B cell (primary cell): ENCODE measurements around the gene NOL3. TPM values are rescaled to one million over a fixed set of nuclear protein-coding genes. Genes with fewer than 3 reads are reported as not detected.

Experiments used
- ATAC-seq: fragments of 200-7000 bp; cut with Tn5 transposase; one replicate; pipeline ENCODE4 v1.10.0; 2021; ENCODE audit warnings: low read depth, mild to moderate bottlenecking, moderate number of reproducible peaks, moderate library complexity
- CTCF ChIA-PET: fragments of 350-600 bp; sonication (Branson Sonifier 250); formaldehyde crosslinking; loops from one replicate; lab custom pipeline; 2021; ENCODE audit warnings: antibody characterized with exemption, inconsistent platforms; lab: Charles Lee
- POLR2A ChIA-PET: fragments of 350-600 bp; sonication (Branson Sonifier 250); formaldehyde crosslinking; loops from one replicate; lab custom pipeline; 2021; ENCODE audit warnings: antibody characterized with exemption; lab: Charles Lee
- DNase-seq: peaks from one replicate; pipeline ENCODE4 v3.0.0; 2013
- H2AFZ ChIP-seq: 2 replicates; pipeline ENCODE4 v1.6.1; 2012; ENCODE audit warnings: mild to moderate bottlenecking, low read depth, low read length; ENCODE audit not compliant: insufficient read depth, poor library complexity, severe bottlenecking
- H3K27ac ChIP-seq, 2 donors: 1 replicate in 1 of 2; 2 replicates in 1 of 2; pipeline ENCODE4 v1.5.1; 2012 to 2013; ENCODE audit warnings: low read length in 2 of 2, mild to moderate bottlenecking in 2 of 2, moderate library complexity in 1 of 2
- H3K27me3 ChIP-seq, 4 experiments: fragments of 200-600 bp in 1 of 4; sonication (generic) in 1 of 4; replicated peaks in 1 of 4; 1 replicate in 2 of 4; 2 replicates in 2 of 4; pipeline versions ENCODE4 v1.6.1 to v1.7.0; 2013 to 2016; ENCODE audit warnings: low read length in 3 of 4, mild to moderate bottlenecking in 2 of 4, mixed read lengths in 1 of 4, moderate library complexity in 1 of 4; ENCODE audit not compliant: insufficient read depth in 4 of 4, control insufficient read depth in 3 of 4; ENCODE audit errors: control extremely low read depth in 1 of 4
- H3K36me3 ChIP-seq, 2 experiments: replicated peaks in 1 of 2; 1 replicate in 1 of 2; 2 replicates in 1 of 2; pipeline versions ENCODE4 v1.6.1 to v1.7.1; 2013; ENCODE audit warnings: low read length in 1 of 2; ENCODE audit not compliant: insufficient read depth in 2 of 2, control insufficient read depth in 1 of 2; ENCODE audit errors: control extremely low read depth in 1 of 2, extremely low read depth in 1 of 2
- H3K4me1 ChIP-seq, 2 donors: fragments of 200-600 bp in 1 of 2; sonication (generic) in 1 of 2; 1 replicate in 1 of 2; 2 replicates in 1 of 2; pipeline versions ENCODE4 v1.5.1 to v1.6.1; 2013 to 2017; ENCODE audit warnings: low read length in 2 of 2; ENCODE audit not compliant: control insufficient read depth in 2 of 2, insufficient read depth in 2 of 2
- H3K4me2 ChIP-seq: replicated peaks from 2 replicates; pipeline ENCODE3; 2012; ENCODE audit warnings: mild to moderate bottlenecking, low read depth, low read length; ENCODE audit not compliant: poor library complexity, severe bottlenecking
- H3K4me3 ChIP-seq, 5 experiments: fragments of 200-600 bp in 1 of 5; sonication (generic) in 1 of 5; 1 replicate in 3 of 5; 2 replicates in 2 of 5; pipeline versions ENCODE4 v1.5.1 to v1.7.0; 2011 to 2016; ENCODE audit warnings: low read length in 4 of 5, mild to moderate bottlenecking in 4 of 5, low read depth in 2 of 5, control low read depth in 1 of 5, moderate library complexity in 1 of 5; ENCODE audit not compliant: insufficient read depth in 1 of 5; ENCODE audit errors: control extremely low read depth in 1 of 5, extremely low read depth in 1 of 5
- H3K79me2 ChIP-seq: fragments of 200-600 bp; sonication (generic); one replicate; pipeline ENCODE4 v1.6.0; 2016; ENCODE audit warnings: low read length; ENCODE audit not compliant: control insufficient read depth, insufficient read depth
- H3K9ac ChIP-seq: fragments of 200-600 bp; sonication (generic); 2 replicates; pipeline ENCODE4 v1.6.1; 2017; ENCODE audit warnings: mild to moderate bottlenecking, low read length, moderate library complexity
- H3K9me3 ChIP-seq, 3 donors: one replicate each; pipeline versions ENCODE4 v1.6.1 to v1.7.1; 2013; ENCODE audit warnings: low read length in 2 of 3; ENCODE audit not compliant: control insufficient read depth in 2 of 3, insufficient read depth in 1 of 3; ENCODE audit errors: control extremely low read depth in 1 of 3
- H4K20me1 ChIP-seq: 2 replicates; pipeline ENCODE4 v1.6.0; 2012; ENCODE audit warnings: mild to moderate bottlenecking, low read length; ENCODE audit not compliant: insufficient read depth, control insufficient read depth, poor library complexity, severe bottlenecking
- H3K27ac Mint-ChIP-seq: one replicate; pipeline ENCODE4 v1.8.0; 2021; ENCODE audit warnings: mixed read lengths
- H3K27me3 Mint-ChIP-seq: one replicate; pipeline ENCODE4 v1.8.0; 2021; ENCODE audit warnings: mixed read lengths
- H3K4me1 Mint-ChIP-seq: one replicate; pipeline ENCODE4 v1.8.0; 2021; ENCODE audit warnings: mixed read lengths
- H3K4me3 Mint-ChIP-seq: one replicate; pipeline ENCODE4 v1.8.0; 2021; ENCODE audit warnings: mixed read lengths
- H3K9me3 Mint-ChIP-seq: one replicate; pipeline ENCODE4 v1.8.0; 2022; ENCODE audit warnings: mixed read lengths; ENCODE audit not compliant: insufficient read depth
- EZH2 ChIP-seq: IDR thresholded peaks from 2 replicates; pipeline ENCODE4 v1.6.1; 2012; ENCODE audit warnings: borderline replicate concordance, low read depth, mild to moderate bottlenecking, moderate library complexity, low read length; ENCODE audit not compliant: insufficient read depth, poor library complexity, severe bottlenecking
- WGBS: methylation state at CpG from one replicate; pipeline ENCODE4 v1.1.5; 2013; ENCODE audit warnings: missing lambda C conversion rate; ENCODE audit not compliant: insufficient coverage; 5-methylcytosine and 5-hydroxymethylcytosine counted together
- intact Hi-C: fragments of 100-400 bp; cut with micrococcal nuclease; formaldehyde crosslinking; loops from one replicate; pipeline ENCODE4 v1.10.0; 2022
- polyA plus RNA-seq: library from polyadenylated mRNA; depleted of rRNA; stranded (reverse); fragments of >200 nt; gene quantifications from 2 replicates; pipeline ENCODE4 v1.2.3, GENCODE V29; 2012
- total RNA-seq, 2 donors: library from RNA; stranded (reverse); fragments of 120-200 nt in 1 of 2; gene quantifications; 1 replicate in 1 of 2; 2 replicates in 1 of 2; pipeline versions ENCODE4 v1.2.3 to v1.2.4, GENCODE V29; 2013 to 2022
- TF ChIP-seq, protein P1 (sequence below): fragments of 200-600 bp; IDR thresholded peaks from one replicate; pipeline ENCODE4 v1.8.0; 2022; ENCODE audit warnings: antibody characterized with exemption, mild to moderate bottlenecking

Gene NOL3
- total and polyA plus RNA-seq, 2 donors (not counting 1 experiment from before 2014, with no cell fraction given) = 0.60 to 0.96 TPM

GRCh38 chr16:67146523-67147357 lies 23.6 kb upstream of the NOL3 start:
- Histone ChIP-seq H3K4me2 (no peak overlapping the region), H4K20me1 (no peaks in the 10 kb centered on the region), H3K36me3 (peaks cover 0 to 58% of the 10 kb centered on the region in 2 experiments), H3K4me1 (peaks cover 10 to 14% of the 10 kb centered on the region in 2 donors), H3K9ac (no peak overlapping the region), H3K27ac (no peak overlapping the region), H3K4me3 (no peak overlapping the region), H3K9me3 (peaks cover 0 to 19% (median 0%) of the 10 kb centered on the region in 3 donors), H3K27me3 (peaks cover 0 to 27% (median 10%) of the 10 kb centered on the region in 4 experiments), H3K79me2 (no peaks in the 10 kb centered on the region), H2AFZ (no peak overlapping the region)
- Mint-ChIP-seq H3K4me1 (peaks cover 12% of the 10 kb centered on the region), H3K27ac (no peak overlapping the region), H3K27me3 (peaks cover 20% of the 10 kb centered on the region), H3K9me3 (no peaks in the 10 kb centered on the region), H3K4me3 (no peak overlapping the region)
- WGBS = 90% methylated on average over 5 of the region's 7 CpGs
- intact Hi-C loops = no loop called here
- DNase-seq (no peak), ATAC-seq (no peak)
- POLR2A ChIA-PET = no interaction called here
- CTCF ChIA-PET = interaction anchor here (0.6 kb wide), 1 partner anchor 27 kb away, joined by 3 read pairs; no protein-coding TSS in a partner anchor
- no peak for TF ChIP-seq EZH2
- TF ChIP-seq, protein P1, sequence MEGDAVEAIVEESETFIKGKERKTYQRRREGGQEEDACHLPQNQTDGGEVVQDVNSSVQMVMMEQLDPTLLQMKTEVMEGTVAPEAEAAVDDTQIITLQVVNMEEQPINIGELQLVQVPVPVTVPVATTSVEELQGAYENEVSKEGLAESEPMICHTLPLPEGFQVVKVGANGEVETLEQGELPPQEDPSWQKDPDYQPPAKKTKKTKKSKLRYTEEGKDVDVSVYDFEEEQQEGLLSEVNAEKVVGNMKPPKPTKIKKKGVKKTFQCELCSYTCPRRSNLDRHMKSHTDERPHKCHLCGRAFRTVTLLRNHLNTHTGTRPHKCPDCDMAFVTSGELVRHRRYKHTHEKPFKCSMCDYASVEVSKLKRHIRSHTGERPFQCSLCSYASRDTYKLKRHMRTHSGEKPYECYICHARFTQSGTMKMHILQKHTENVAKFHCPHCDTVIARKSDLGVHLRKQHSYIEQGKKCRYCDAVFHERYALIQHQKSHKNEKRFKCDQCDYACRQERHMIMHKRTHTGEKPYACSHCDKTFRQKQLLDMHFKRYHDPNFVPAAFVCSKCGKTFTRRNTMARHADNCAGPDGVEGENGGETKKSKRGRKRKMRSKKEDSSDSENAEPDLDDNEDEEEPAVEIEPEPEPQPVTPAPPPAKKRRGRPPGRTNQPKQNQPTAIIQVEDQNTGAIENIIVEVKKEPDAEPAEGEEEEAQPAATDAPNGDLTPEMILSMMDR = no peak
